Mammary epithelial cell (primary cell): Measurements from ENCODE around the gene ZNF277.

ENCODE experiments used
- CTCF ChIP-seq, 2 donors: IDR thresholded peaks in 1 of 2; conservative IDR thresholded peaks in 1 of 2; 2 replicates each; pipeline ENCODE4 v1.5.1; 2011 to 2012; ENCODE audit warnings: inconsistent platforms in 2 of 2, low read length in 2 of 2, mild to moderate bottlenecking in 2 of 2, control low read depth in 1 of 2, low read depth in 1 of 2; ENCODE audit not compliant: insufficient read depth in 1 of 2; ENCODE audit errors: extremely low read depth in 1 of 2
- EZH2 ChIP-seq: IDR thresholded peaks from 2 replicates; pipeline ENCODE4 v1.6.1; 2012; ENCODE audit warnings: low read length, inconsistent platforms, borderline replicate concordance

- TF ChIP-seq CTCF (conservative IDR thresholded peaks at IDR 0.05 in 1 of 2, IDR thresholded peaks at IDR 0.05 in 1 of 2; ENCODE audit: extremely low read depth in 1 of 2, insufficient read depth in 1 of 2, low read depth in 1 of 2, low read length in 2 of 2) (no peak), EZH2 (no peak)
Measured at GRCh38 chr7:112322070-112322469, 115.6 kb downstream of the ZNF277 start.
